ENCODE data around the gene SIRT7. TPM values are rescaled to one million over a fixed set of nuclear protein-coding genes. Genes with fewer than 3 reads are reported as not detected.
"Not testable (repeated sequence)": the region's sequence is repeated elsewhere in the genome, so short reads cannot be mapped to it uniquely, and the experiment has no call there.

SIRT7 gene
- polyA plus RNA-seq, 4 donors, result 9.6 to 19.6 (median 14.7) TPM

DNA sequence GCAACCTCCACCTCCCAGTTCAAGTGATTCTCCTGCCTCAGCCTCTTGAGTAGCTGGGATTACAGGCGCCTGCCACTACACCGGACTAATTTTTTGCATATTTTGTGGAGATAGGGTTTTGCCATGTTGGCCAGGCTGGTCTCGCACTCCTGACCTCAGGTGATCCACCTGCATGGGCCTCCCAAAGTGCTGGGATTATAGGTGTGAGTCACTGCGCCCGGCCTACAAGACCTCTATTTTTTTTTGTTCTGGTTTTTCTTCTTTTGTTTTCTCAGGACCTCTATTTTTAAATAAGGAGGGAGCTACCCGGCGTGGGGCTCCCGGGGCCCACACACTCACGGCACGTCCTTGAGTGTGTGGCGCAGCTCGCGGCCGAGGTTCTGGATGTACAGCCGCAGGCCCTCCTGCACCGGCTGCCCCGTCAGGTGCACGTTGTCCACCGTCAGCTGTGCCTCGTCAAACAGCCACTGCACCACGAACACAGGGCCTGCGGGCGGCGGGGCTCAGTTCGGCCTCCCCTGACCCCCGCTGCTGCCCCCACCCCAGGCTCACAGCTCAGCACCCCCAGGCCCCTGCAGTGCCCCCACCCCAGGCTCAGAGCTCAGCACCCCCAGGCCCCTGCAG is 37.2 kb upstream of the SIRT7 start:
- no peak for DNase-seq (ENCODE audit: low read depth in 4 of 4, low spot score in 2 of 4)

DNA sequence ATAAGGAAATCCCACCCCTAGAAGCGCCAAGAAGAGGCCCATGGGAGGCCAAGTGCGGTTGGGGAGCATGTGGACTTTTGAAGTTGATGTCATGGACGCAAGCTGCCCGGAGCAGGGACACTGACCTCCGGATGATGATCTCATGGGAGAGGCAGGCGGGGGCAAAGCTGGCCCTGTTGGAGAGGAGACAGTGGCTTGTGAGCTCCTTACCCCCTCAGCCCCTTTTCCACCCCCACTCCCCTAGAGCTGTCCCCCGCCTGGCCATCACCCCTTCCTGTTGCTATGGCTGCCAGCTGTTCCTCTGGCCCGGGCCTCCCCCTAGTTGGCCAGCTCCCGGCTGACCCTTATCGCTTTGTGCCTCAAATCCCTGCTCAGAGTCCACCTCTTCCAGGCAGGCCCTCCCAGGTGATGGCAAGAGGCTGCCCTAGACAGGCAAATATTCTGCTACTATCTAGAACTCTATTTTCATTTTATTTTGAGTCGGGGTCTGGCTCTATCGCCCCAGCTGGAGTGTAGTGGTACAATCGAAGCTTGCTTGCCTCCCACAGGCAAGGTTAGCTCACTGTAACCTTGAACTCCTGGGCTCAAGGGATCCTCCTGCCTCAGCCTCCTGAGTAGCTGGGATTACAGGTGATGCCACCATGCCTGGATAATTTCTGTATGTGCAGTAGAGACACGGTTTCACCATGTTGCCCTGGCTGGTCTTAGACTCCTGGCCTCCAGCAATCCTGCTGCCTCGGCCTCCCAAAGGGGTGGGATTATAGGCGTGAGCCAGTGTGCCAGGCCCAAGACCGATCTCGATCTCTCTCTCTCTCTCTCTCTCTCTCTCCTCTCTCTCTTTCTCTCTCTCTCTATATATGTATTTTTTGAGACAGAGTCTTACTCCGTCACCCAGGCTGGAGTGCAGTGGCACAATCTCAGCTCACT is 36.4 kb upstream of the SIRT7 start:
- DNase-seq (ENCODE audit: low read depth in 4 of 4, low spot score in 2 of 4), result no peak

DNA sequence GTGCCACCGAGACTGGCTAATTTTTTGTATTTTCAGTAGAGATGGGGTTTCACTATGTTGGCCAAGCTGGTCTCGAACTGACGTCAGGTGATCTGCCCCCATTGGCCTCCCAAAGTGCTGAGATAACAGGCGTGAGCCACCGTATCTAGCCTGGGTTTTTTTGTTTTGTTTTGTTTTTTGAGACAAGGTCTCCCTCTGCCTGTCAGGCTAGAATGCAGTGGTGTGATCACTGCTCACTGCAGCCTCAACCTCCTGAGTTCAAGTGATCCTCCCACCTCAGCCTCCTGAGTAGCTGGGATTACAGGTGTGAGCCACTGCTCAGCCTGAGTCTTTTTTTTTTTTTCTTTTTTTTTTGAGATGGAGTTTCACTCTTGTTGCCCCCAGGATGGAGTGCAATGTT is 35.5 kb upstream of the SIRT7 start:
- DNase-seq (ENCODE audit: low read depth in 4 of 4, low spot score in 2 of 4), result not testable (repeated sequence)

DNA sequence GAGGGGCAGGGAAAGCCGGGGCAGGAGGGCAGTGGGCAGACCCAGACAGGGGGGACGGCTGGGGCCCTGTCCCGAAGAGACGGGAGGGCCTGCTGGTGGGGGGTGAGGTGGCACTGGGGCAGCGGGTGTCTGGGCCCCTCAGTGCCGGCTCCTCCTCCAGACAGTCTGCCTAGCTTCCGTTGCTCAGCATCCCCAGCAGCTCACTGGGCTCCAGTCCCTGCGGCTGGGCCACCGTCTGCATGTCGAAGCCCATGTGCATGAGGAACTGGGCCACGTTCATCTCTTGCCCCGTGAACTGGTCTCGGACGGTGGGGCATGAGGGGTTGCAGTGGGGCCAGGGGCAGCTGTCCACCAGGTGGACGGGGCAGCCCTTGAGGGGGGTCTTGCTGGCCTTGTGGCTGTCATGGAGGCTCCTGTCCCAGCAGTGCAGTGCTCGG is 34.8 kb upstream of the SIRT7 start:
- no peak for DNase-seq (ENCODE audit: low read depth in 4 of 4, low spot score in 2 of 4)

DNA sequence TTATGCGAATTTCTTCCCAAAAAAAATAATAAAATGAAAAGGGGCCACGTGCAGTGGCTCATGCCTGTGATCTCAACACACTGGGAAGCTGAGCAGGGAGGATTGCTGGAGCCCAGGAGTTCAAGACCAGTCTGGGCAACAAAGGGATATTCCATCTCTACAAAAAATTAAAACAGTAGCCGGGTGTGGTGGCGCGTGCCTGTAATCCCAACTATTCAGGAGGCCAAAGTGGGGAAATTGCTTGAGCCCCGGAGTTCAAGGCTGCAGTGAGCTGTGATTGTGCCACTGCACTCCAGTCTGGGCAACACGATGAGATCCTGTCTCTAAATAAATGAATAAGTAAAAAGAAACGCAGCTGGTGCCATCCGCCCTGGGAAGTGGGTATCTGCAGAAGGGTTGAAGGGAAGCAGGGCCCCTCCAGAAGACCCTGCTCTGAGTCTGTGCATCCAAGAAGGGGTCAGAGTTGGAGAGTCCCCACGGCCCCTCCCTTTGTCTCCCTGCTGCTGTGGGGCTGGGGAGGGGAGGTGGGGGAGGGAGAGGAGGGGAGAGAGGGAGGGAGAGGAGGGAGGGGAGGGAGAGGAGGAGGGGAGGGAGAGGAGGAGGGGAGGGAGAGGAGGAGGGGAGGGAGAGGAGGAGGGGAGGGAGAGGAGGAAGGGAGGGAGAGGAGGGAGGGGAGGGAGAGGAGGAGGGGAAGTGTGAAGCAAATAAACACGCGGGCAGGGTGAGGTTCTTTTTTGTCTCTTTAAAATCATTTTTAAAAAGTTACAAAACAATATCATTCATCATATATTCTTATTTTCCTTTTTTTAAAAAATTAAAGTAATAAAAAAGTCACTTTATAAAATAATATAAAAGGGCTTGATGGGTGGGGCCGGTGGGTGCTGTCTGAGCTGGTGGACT is 34.1 kb upstream of the SIRT7 start:
- DNase-seq (ENCODE audit: low read depth in 4 of 4, low spot score in 2 of 4), result no peak

DNA sequence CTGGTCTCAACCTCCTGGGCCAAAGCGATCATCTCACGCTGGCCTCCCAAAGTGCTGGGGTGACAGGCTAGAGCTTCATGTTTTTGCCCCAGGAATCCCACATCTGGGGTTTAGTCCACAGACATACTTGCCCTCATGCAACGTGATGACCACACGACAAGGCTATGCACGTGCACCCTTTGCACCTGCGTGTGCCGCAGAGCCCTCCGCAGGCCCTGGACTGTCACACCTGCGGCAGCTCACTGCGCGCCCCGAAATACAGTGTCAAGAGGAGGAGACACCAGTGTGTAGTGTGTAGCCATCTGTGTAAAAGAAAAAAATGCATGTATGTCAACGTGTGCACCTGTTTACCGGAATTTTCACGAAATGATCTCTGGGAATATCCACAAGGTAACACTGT is 32.5 kb upstream of the SIRT7 start:
- DNase-seq (ENCODE audit: low read depth in 4 of 4, low spot score in 2 of 4), result no peak

DNA sequence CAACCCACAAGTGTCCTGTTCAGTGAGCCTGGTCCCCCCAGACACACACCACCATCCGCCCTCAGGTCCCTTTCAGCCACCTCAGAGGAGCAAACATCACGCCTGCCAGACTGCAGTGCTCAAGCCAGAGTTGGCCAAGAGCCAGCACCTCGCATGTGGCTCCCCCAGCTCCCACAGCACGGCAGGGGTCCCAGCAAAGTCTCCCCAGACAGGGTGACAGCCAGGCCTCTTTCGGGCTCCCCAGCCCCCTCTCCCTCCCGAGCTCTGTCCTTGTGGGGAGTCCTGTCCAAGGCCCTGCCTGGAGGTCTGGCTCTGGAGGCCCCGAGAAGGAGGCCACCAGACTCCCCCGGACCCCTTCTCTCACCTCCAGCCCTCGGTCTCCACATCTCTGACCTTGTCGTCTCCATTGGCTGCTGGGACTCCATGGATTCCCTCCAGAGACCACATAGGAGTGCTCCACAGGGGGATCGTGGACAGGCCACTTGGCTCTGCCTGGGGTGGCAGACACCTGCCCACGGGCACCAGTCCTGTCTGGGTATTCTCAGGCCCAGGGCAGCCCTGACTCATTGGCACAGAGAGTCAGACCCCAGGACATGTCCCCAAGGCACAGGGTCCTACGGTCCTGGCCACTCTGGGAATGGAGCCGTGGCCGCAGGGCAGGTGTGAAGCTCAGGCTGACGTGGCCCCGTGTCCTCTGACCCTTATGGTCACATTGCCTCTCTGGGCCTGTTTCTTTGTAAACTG is 30.8 kb upstream of the SIRT7 start:
- no peak for DNase-seq (ENCODE audit: low read depth in 4 of 4, low spot score in 2 of 4)

DNA sequence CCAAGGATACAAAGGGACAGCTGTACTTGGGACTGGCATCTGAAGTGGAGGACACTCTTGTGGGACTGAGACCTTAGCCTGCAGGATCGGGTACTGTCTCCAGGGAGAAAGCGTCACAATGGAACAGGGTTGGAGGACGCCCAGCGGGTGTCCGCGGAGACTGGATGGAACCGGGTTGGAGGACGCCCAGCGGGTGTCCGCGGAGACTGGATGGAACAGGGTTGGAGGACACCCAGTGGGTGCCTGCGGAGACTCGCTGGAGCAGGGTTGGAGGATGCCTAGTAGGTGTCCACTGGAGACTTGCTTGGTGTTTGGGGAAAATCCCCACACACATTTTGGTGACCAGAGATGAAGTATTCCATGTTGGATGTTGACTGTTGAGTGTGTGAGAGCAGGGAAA is 29.2 kb upstream of the SIRT7 start, which contains the start of gene MYADML2:
Gene MYADML2 (minus strand): TSS at position 45 of the 400 bp plus-strand sequence. CDS start 5,492 bp downstream, outside the sequence.
- DNase-seq (ENCODE audit: low read depth in 4 of 4, low spot score in 2 of 4), result no peak

DNA sequence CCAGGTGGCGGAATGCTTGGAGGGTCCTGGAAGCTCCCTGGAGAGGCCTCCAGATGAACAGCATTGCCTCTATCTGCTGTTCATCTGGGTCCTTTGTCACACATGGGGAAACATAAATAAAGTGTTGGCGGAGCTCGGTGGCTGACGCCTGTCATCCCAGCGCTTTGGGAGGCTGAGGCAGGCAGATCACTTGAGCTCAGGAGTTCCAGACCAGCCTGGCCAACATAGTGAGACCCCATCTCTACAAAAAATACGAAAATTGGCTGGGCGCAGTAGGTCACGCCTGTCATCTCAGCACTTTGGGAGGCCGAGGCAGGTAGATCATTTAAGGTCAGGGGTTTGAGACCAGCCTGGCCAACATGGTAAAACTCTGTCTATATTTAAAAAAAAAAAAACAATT is 26.9 kb upstream of the SIRT7 start:
- no peak for DNase-seq (ENCODE audit: low read depth in 4 of 4, low spot score in 2 of 4)

DNA sequence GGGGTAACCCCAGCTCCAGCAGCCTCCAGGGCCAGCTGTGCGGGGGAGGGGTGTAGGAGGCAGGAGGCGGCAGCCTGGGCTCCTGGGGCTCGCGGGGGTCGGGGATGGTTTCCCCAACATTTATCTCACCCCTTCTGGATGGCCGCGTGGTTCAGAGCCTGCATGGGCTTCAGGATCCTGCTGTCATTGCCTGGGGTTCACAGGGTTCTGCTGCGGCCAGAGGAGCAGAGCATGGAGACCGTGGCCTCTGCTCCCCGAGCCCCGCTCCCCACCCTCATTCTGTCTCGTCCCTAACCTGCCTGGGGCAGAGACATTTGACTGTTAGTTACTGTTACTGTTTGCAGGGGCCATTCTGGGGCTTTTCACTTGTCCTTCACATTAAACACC is 24.2 kb upstream of the SIRT7 start:
- DNase-seq (ENCODE audit: low read depth in 4 of 4, low spot score in 2 of 4), result no peak

DNA sequence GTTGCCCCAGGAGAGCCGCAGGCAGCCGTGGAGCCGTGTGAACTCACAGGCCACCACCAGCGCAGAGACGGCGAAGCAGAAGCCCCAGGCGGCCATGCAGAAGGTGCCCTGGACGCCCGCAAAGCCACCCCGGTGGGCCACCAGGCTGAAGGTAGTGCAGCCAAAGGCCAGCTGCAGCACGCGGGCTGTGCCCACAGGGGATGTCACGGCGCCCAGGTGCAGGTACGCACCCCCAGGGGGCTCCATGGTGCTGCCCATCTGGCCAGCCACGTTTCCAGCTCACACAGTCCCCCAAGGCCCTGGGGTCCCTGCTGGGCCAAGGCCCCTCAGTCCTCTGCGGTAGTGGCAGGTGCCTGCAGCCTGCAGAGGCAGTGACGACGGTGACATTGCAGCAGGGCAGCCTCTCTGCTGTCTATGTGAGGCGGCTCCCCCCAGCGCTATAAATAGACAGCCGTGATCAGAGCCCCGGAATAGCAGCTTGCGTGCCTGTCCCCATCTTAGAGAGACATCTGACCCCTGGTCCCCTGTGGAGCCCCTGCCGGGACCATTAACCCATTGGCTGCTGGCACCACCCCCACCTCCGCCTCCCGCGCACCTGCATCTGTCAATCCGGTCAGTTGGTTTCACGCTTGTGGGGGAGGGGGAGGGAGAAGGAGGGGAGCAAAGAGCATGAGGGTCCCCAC is 23.6 kb upstream of the SIRT7 start:
- DNase-seq (ENCODE audit: low read depth in 4 of 4, low spot score in 2 of 4), result no peak

DNA sequence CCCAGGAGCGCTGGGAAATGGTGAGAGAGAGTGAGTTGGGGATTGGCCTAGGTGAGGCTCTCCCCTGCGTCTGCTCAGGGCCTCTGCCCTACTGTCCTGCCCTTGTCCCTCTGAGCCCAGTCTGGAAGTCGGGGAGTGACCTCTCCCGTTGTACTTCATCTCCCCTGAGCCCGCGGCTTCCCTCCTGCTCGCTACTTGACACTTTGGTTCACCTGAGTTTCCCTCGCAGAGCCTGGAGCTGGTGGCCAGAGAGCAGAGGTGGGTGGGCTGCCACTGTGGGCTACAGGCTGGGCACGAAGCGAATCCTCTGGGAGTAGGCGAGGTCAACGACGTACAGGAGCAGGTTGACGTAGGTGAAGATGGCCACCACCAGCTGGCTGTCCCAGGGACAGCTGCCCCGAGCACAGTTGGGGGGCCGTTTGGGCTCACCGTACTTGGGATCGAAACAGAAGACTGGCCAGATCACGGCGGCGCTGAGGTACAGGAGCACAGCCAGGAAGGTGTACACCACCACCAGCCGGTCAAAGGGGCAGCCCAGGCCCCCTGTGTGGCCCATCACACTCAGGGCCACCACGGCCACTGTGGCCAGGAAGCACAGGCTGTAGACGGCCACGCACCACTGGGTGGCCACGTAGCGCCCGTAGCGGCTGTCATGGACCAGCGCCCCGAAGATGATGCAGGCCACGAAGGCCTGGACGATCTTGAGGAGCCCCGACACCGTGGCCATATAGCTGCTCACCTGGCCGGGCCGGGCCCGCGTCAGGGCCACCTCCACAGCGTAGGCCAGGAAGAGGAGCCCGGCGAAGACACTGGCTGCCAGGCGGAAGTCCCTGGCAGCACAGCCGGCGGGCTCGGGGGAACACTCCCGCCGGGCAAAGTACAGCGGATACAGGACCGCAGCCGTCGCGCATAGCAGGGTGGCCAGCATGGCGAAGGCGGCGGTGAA is 22.8 kb upstream of the SIRT7 start:
- DNase-seq (ENCODE audit: low read depth in 4 of 4, low spot score in 2 of 4), result no peak

DNA sequence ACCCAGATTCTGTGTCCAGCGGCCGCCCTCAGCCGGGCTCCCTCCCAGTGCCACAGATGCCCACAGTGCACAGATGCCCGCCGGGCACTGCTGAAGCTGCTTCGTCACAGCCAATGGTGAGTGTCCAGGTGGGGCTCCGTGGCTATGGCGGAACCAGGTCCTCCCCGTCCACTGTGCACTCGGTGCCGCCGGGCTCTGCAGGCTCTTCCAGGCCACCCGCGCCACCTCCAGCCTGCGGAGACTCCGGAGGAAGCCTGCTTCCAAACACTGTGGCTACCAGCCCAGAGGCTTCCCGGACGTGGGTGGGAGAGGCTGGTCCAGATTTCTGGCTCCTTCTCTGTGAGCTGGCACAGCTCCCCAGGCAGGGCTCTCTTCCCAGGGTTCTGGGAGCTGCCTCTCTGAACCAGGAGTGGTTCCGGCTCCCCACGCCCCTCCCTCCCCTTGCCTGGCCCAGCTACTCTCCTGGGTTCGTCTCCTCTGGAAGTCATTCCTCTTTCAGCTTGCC is 22.0 kb upstream of the SIRT7 start:
- no peak for DNase-seq (ENCODE audit: low read depth in 4 of 4, low spot score in 2 of 4)

DNA sequence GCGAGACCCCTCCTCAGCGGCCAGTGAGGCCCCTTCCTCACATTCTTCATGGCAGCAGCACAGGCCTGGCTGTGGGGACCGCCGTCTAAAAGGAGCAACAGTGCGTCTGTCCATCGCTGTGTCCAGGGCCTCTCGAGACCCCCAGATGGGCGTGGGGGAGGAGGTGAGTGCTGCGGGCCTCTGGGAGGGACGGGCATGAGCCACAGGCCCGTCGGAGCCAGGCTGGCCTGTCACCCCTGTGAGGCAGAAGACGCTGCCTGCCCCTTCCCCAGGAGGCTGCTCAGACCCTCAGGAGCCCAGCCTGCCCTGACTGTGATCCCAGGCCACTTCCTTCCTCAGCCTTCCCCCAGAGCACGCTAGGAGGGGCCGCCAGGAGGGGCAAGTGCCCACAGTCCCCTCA is 21.2 kb upstream of the SIRT7 start:
- DNase-seq (ENCODE audit: low read depth in 4 of 4, low spot score in 2 of 4), result no peak

DNA sequence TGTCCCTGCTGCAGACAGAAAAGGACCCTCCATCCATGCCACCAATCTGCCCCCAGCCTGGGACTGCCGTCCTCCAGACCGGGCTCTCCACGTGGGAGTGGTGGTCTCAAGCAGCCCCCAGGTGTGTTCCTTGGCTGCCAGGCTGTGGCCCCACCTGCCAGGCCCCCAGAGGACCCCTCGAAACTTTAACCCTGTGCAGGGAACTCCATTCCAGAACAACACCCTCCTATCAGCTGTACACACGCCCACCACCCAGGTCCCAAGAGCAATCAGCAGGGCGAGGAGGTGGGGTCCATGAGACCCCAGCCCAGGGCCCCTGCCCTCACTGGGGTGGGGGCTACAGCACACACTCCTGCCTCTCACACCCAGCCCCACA is 17.7 kb upstream of the SIRT7 start:
- no peak for DNase-seq (ENCODE audit: low read depth in 4 of 4, low spot score in 2 of 4)

DNA sequence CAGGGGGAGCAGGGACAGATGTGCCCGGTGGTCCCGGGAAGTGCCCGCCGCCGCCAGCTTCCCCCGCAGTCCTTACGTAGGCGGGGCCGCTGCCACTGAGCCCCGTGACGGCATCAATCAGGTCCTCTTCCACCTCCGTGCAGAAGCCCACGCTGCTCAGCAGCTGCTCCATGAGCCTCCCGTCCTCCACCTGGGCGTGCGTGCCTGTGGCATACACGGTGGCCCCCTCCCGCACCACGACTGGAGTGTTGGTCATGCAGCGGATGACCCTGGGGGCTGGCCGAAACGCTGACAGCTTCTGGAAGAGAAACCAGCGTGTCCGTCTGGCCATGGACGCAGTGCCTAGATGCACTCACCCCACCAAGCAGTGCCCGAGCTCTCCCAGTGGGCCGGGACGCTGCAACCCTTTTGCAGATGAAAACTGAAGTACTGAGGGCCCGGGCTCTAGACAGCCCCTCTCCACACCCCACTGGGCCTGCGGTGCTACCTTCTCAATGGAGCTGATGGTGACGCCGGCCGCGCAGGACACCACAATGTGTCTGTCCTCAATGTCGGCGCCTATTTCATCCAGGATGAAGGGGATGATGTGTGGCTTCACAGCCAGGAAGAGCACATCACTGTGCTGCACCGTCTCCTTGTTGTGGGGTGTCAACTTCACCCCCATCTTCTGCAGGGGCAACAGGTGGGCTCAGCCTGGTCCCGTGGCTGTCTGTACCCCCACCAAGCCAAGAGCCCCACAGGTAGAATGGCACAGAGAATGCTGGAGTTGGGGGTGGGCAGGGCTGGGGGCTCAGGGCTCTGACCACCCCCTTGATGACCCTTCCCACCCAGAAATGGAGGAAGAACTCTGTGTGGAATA is 17.1 kb upstream of the SIRT7 start:
- DNase-seq (ENCODE audit: low read depth in 4 of 4, low spot score in 2 of 4), result no peak

DNA sequence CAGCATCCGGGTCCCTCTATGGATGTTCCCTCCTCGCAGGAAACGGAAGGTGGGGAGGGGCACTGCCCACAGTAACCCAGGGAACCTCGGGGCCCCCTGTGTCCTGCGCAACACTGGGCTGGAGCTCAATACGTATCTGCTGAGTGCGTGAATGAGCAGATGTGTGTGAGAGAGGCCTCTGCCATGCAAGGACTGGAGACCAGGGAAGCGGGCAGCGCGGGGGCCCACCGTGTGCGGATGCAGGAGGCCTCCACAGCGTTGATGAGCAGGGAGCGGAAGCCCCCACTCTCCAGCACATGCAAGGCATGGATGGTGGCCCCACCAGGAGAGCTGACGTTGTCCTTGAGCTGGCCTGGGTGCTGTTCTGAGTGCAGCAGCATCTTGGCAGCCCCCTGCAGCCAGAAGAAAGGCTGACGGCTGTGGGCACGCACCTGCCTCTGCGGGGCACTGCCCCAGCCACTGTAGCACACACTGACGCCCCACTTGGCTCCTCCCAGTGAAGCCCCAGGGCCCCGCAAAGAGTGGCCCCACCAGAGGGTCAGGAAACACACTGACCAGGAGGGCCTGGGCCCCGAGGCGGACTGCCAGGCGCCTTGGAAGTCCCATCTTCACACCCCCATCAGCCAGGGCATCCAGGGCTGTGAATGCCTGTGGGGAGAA is 16.3 kb upstream of the SIRT7 start:
- no peak for DNase-seq (ENCODE audit: low read depth in 4 of 4, low spot score in 2 of 4)

Data from left renal cortex interstitium (tissue), 4 donors.